Osteoblast (primary cell): Measurements from ENCODE around the gene CDK12. TPM values are rescaled to one million over a fixed set of nuclear protein-coding genes. Genes with fewer than 3 reads are reported as not detected.

Experiments used
- DNase-seq: peaks from one replicate; pipeline ENCODE4 v3.0.0; 2011; ENCODE audit warnings: low spot score, mixed read lengths; ENCODE audit not compliant: insufficient read length; ENCODE audit errors: missing footprints
- H2AFZ ChIP-seq: 2 replicates; pipeline ENCODE4 v1.6.0; 2011; ENCODE audit warnings: mild to moderate bottlenecking, low read length
- H3K27ac ChIP-seq: 2 replicates; pipeline ENCODE4 v1.5.1; 2011; ENCODE audit warnings: mild to moderate bottlenecking, low read depth, low read length, moderate library complexity
- H3K27me3 ChIP-seq: 2 replicates; pipeline ENCODE4 v1.6.0; 2012; ENCODE audit warnings: mild to moderate bottlenecking, control low read depth, inconsistent platforms, low read length, moderate library complexity; ENCODE audit not compliant: insufficient read depth
- H3K36me3 ChIP-seq: 2 replicates; pipeline ENCODE4 v1.5.1; 2011; ENCODE audit warnings: mild to moderate bottlenecking, low read length, control low read depth, moderate library complexity; ENCODE audit not compliant: insufficient read depth
- H3K4me1 ChIP-seq: 2 replicates; pipeline ENCODE4 v1.5.1; 2011; ENCODE audit warnings: mild to moderate bottlenecking, low read length, control low read depth, moderate library complexity; ENCODE audit not compliant: insufficient read depth
- H3K4me2 ChIP-seq: 2 replicates; pipeline ENCODE4 v1.6.0; 2011; ENCODE audit warnings: mild to moderate bottlenecking, low read length; ENCODE audit not compliant: insufficient read depth
- H3K4me3 ChIP-seq: fragments of 200-600 bp; sonication (generic); 3 replicates; pipeline ENCODE4 v1.5.1; 2012; ENCODE audit warnings: mild to moderate bottlenecking, low read length, inconsistent platforms; ENCODE audit not compliant: insufficient read depth
- H3K79me2 ChIP-seq: 2 replicates; pipeline ENCODE4 v1.6.0; 2012; ENCODE audit warnings: mild to moderate bottlenecking, low read length, control low read depth, inconsistent platforms; ENCODE audit not compliant: insufficient read depth
- H3K9me3 ChIP-seq: 2 replicates; pipeline ENCODE4 v1.5.1; 2011; ENCODE audit warnings: low read depth, low read length, control low read depth
- H4K20me1 ChIP-seq: 2 replicates; pipeline ENCODE4 v1.6.0; 2012; ENCODE audit warnings: mild to moderate bottlenecking, low read length, control low read depth; ENCODE audit not compliant: insufficient read depth
- CTCF ChIP-seq: IDR thresholded peaks from 2 replicates; pipeline ENCODE4 v1.5.1; 2011; ENCODE audit warnings: mild to moderate bottlenecking, low read depth, low read length, moderate library complexity; ENCODE audit errors: extremely low read depth
- total RNA-seq: library from RNA; depleted of rRNA; stranded (reverse); fragments of >200 nt; gene quantifications from 2 replicates; pipeline ENCODE4 v1.2.3, GENCODE V29; 2012

CDK12 gene
- total RNA-seq, 1 donor = 36.6 TPM

- peaks cover 61% of the 10 kb centered on the region for H3K36me3 ChIP-seq
- DNase-seq = no peak
- H3K79me2 ChIP-seq = peaks cover 24% of the 10 kb centered on the region
- no peak overlapping the region for H2AFZ ChIP-seq
- H3K9me3 ChIP-seq = no peaks in the 10 kb centered on the region
- no peak overlapping the region for H3K27ac ChIP-seq
- no peaks in the 10 kb centered on the region for H3K27me3 ChIP-seq
- H3K4me1 ChIP-seq = no peaks in the 10 kb centered on the region
- H4K20me1 ChIP-seq = no peaks in the 10 kb centered on the region
- no peak overlapping the region for H3K4me3 ChIP-seq
- H3K4me2 ChIP-seq = no peak overlapping the region
- no peak for TF ChIP-seq CTCF
Measured at GRCh38 chr17:39443326-39443725, 18.0 kb upstream of the CDK12 start.

DNA sequence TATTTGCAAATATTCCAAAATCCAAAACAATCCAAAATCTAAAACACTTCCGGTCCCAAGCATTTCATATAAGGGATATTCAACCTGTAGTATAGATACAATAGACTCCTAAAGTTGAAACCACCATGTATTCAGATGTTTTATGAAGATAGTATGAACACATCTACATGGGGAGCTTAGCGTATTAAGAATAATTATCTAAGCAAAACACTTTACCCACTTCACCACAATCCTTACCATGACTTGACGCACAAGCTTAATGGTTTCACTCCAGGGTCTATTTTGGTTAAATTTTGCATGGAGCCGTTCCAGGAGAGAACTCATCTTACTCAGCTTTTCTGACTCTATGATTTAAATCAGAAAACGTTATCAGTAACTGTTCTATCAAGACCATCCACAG lies 13.7 kb upstream of the CDK12 start:
- H3K27ac ChIP-seq = no peak overlapping the region
- peaks cover 10% of the 10 kb centered on the region for H3K4me1 ChIP-seq
- DNase-seq = no peak
- H3K4me3 ChIP-seq = no peak overlapping the region
- H3K9me3 ChIP-seq = no peaks in the 10 kb centered on the region
- H3K4me2 ChIP-seq = no peak overlapping the region
- H4K20me1 ChIP-seq = peaks cover 3% of the 10 kb centered on the region
- no peak for TF ChIP-seq CTCF
- H3K36me3 ChIP-seq = peaks cover 31% of the 10 kb centered on the region
- H3K79me2 ChIP-seq = peaks cover 47% of the 10 kb centered on the region
- no peak overlapping the region for H2AFZ ChIP-seq
- H3K27me3 ChIP-seq = no peaks in the 10 kb centered on the region

DNA sequence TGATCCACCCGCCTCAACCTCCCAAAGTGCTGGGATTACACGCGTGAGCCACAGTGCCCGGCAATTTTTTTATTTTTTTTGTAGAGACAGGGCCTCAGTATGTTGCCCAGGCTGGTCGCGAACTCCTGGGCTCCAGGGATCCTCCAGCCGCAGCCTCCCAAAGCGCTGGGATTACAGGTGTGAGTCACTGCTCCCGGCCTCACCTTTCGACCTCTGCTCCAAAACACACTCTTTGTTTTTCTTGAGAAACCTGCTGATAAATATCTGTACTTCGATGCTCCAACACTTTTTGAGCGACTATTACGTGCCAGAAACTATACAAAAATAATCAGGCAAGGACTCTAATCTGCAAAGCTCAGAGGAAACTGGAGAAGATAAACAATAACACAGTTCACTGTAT lies 11.2 kb upstream of the CDK12 start:
- no peak overlapping the region for H2AFZ ChIP-seq
- no peaks in the 10 kb centered on the region for H3K27me3 ChIP-seq
- peaks cover 10% of the 10 kb centered on the region for H3K4me1 ChIP-seq
- H4K20me1 ChIP-seq = peaks cover 3% of the 10 kb centered on the region
- peak overlapping the region; percentile 82 for H3K4me2 ChIP-seq
- H3K9me3 ChIP-seq = no peaks in the 10 kb centered on the region
- peaks cover 47% of the 10 kb centered on the region for H3K79me2 ChIP-seq
- peak overlapping the region; percentile 89 for H3K4me3 ChIP-seq
- peak overlapping the region; percentile 90 for H3K27ac ChIP-seq
- peaks cover 12% of the 10 kb centered on the region for H3K36me3 ChIP-seq
- no peak for DNase-seq
- TF ChIP-seq CTCF = no peak

- H4K20me1 ChIP-seq = peaks cover 3% of the 10 kb centered on the region
- no peak for TF ChIP-seq CTCF
- peak within 1 kb of the TSS; percentile 82 for H3K4me2 ChIP-seq
- H2AFZ ChIP-seq = peak within 1 kb of the TSS; percentile 95
- peak within 1 kb of the TSS; percentile 90 for H3K27ac ChIP-seq
- H3K4me3 ChIP-seq = peak within 1 kb of the TSS; percentile 89
- H3K36me3 ChIP-seq = peaks cover 7% of the 10 kb centered on the region
- H3K27me3 ChIP-seq = no peaks in the 10 kb centered on the region
- peaks cover 10% of the 10 kb centered on the region for H3K4me1 ChIP-seq
- peaks cover 41% of the 10 kb centered on the region for H3K79me2 ChIP-seq
- no peaks in the 10 kb centered on the region for H3K9me3 ChIP-seq
- peak; percentile 93 for DNase-seq
Measured at GRCh38 chr17:39450847-39451581, 10.3 kb upstream of the CDK12 start, which contains the start of gene MED1. MED1 (minus strand) TSS chr17:39451263; CDS start chr17:39451062, 201 bp downstream.
